ENCODE measurements around the gene OTUB2.

OTUB2 gene

DNA sequence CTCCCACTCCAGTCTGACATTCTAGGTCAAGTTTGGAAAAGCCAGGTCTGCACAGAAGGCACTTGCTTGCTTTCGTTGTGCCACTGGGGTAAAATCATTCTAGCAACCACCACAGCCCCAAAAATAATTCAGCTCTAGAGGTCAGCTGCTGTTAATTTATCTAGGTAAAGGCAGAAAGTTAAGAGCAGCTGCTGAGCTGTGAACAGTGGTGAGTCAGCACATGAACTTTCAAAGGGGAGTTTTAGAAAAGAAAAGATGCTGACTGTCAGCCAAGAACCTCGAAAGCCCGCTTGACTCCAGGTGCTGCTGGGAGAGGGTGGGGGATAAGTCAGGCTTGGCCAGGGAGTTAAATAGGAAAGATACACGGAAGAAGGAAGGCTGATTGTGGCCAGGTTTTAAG is 16.4 kb upstream of the OTUB2 start:
- H3K27ac ChIP-seq (ENCODE audit: low read depth, low read length, severe bottlenecking), result no peak overlapping the region
- H3K9me3 ChIP-seq (ENCODE audit: control insufficient read depth, low read length), result no peaks in the 10 kb centered on the region
- peaks cover 8% of the 10 kb centered on the region for H3K4me1 ChIP-seq (ENCODE audit: control insufficient read depth, insufficient read depth, low read length, poor library complexity, severe bottlenecking)
- no peaks in the 10 kb centered on the region for H3K36me3 ChIP-seq (ENCODE audit: control insufficient read depth, insufficient read depth, low read length)
- WGBS, 2 experiments (ENCODE audit: insufficient coverage in 2 of 2), result 49 to 61% methylated on average over 3 of the region's 4 CpGs
- H3K4me3 ChIP-seq (ENCODE audit: extremely low read depth, insufficient read depth, low read length, poor library complexity, severe bottlenecking), result no peak overlapping the region

DNA sequence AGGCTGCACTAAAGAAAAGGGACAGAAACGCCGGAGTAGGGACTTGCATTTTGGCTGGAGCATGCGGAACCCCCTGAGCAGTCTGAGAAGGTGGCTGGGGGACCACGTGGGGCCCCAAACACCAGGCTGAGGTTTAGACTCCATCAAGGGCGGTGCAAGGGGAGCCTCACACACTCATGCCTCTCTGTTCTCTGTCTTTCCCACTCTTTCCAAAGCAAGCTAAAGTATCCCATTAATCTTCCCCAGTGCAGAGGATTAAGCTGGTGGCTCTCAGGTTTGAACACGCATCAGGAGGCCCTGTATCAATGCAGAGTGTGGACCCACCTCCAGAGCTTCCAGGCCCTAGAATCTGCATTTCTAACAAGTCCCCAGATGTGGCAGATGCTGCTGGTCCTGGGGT is 15.5 kb upstream of the OTUB2 start:
- Histone ChIP-seq H3K4me3 (ENCODE audit: extremely low read depth, insufficient read depth, low read length, poor library complexity, severe bottlenecking) (no peak overlapping the region), H3K9me3 (ENCODE audit: control insufficient read depth, low read length) (no peaks in the 10 kb centered on the region), H3K36me3 (ENCODE audit: control insufficient read depth, insufficient read depth, low read length) (no peaks in the 10 kb centered on the region), H3K27ac (ENCODE audit: low read depth, low read length, severe bottlenecking) (no peak overlapping the region), H3K4me1 (ENCODE audit: control insufficient read depth, insufficient read depth, low read length, poor library complexity, severe bottlenecking) (peaks cover 8% of the 10 kb centered on the region)
- WGBS, 2 experiments (ENCODE audit: insufficient coverage in 2 of 2), result 81 to 92% methylated on average over 5 to 6 of the region's 6 CpGs

DNA sequence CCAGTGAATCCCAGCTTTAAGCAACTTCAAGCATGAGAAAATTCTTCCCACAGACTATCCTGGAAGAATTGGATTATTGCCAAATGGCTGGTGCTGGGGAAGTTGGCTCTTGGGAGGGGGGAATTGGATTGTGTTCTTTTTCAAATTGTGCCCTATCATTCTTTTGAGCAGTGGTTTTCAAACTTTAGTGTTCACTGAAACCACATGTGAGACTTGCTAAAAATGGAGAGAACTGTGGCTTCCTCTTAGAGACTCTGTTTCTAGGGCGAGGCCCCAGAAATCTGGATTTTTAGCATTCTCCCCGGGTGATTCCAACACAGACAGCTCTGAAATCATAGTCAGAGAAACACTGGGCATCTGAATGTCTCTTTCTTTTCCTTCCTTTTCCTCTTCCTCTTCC is 14.3 kb upstream of the OTUB2 start:
- Histone ChIP-seq H3K4me1 (ENCODE audit: control insufficient read depth, insufficient read depth, low read length, poor library complexity, severe bottlenecking) (peaks cover 8% of the 10 kb centered on the region), H3K4me3 (ENCODE audit: extremely low read depth, insufficient read depth, low read length, poor library complexity, severe bottlenecking) (no peak overlapping the region), H3K36me3 (ENCODE audit: control insufficient read depth, insufficient read depth, low read length) (no peaks in the 10 kb centered on the region), H3K27ac (ENCODE audit: low read depth, low read length, severe bottlenecking) (no peak overlapping the region), H3K9me3 (ENCODE audit: control insufficient read depth, low read length) (no peaks in the 10 kb centered on the region)
- WGBS, 2 experiments (ENCODE audit: insufficient coverage in 2 of 2), result 85 to 87% methylated on average over 2 of the region's 2 CpGs

DNA sequence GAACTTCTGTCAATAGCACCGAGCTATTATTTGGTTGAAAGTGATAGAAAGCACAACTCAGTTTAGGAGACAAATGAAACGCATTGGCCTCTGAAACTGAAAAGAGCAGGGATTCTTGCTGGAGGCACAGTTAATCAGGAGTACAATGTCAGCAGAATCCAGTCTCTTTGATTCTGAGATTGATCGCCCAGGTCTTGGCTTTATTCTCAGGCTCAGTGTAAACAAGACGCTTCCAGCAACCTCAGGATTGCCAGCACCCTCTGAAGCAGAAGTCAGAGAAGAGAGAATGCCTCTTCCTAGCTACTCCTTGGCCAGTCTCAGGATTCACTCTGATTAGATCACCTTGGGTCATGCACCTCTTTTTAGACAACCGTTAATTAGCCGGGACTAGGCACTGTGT is 11.8 kb upstream of the OTUB2 start:
- Histone ChIP-seq H3K4me3 (ENCODE audit: extremely low read depth, insufficient read depth, low read length, poor library complexity, severe bottlenecking) (no peak overlapping the region), H3K9me3 (ENCODE audit: control insufficient read depth, low read length) (no peaks in the 10 kb centered on the region), H3K4me1 (ENCODE audit: control insufficient read depth, insufficient read depth, low read length, poor library complexity, severe bottlenecking) (peaks cover 8% of the 10 kb centered on the region), H3K36me3 (ENCODE audit: control insufficient read depth, insufficient read depth, low read length) (no peaks in the 10 kb centered on the region), H3K27ac (ENCODE audit: low read depth, low read length, severe bottlenecking) (no peak overlapping the region)
- WGBS, 2 experiments (ENCODE audit: insufficient coverage in 2 of 2), result 85 to 89% methylated on average over 6 of the region's 6 CpGs

DNA sequence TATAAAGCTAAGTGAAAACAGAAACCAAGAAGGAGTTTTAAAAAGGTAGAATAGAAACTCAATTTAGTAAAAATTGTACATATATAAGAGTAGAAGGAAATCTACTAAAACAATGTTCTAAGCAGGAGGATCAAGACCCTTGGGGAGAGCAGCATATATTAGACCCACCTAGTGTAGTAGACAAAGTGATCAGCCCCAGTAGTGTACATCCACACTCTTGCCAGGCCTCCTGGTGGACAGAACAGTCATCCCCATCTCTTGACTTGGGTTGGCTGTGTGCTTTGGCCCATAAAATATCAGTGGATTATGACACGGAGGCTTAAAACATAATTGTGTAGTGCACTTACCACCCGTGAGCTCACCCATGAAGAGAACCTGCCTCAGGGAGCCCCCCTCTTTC is 10.9 kb upstream of the OTUB2 start:
- H3K4me1 ChIP-seq (ENCODE audit: control insufficient read depth, insufficient read depth, low read length, poor library complexity, severe bottlenecking), result peaks cover 5% of the 10 kb centered on the region
- H3K27ac ChIP-seq (ENCODE audit: low read depth, low read length, severe bottlenecking), result no peak overlapping the region
- H3K4me3 ChIP-seq (ENCODE audit: extremely low read depth, insufficient read depth, low read length, poor library complexity, severe bottlenecking), result no peak overlapping the region
- WGBS, 2 experiments (ENCODE audit: insufficient coverage in 2 of 2), result 94% methylated on average over 2 of the region's 2 CpGs
- no peaks in the 10 kb centered on the region for H3K36me3 ChIP-seq (ENCODE audit: control insufficient read depth, insufficient read depth, low read length)
- no peaks in the 10 kb centered on the region for H3K9me3 ChIP-seq (ENCODE audit: control insufficient read depth, low read length)

- Histone ChIP-seq H3K9me3 (ENCODE audit: control insufficient read depth, low read length) (no peaks in the 10 kb centered on the region), H3K4me3 (ENCODE audit: extremely low read depth, insufficient read depth, low read length, poor library complexity, severe bottlenecking) (no peak overlapping the region), H3K36me3 (ENCODE audit: control insufficient read depth, insufficient read depth, low read length) (no peaks in the 10 kb centered on the region), H3K4me1 (ENCODE audit: control insufficient read depth, insufficient read depth, low read length, poor library complexity, severe bottlenecking) (peaks cover 2% of the 10 kb centered on the region), H3K27ac (ENCODE audit: low read depth, low read length, severe bottlenecking) (no peak overlapping the region)
- WGBS, 2 experiments (ENCODE audit: insufficient coverage in 2 of 2), result 88 to 90% methylated on average over 7 to 8 of the region's 8 CpGs
These were observed 9.6 kb upstream of the OTUB2 start for GRCh38 chr14:94016446-94016976.

DNA sequence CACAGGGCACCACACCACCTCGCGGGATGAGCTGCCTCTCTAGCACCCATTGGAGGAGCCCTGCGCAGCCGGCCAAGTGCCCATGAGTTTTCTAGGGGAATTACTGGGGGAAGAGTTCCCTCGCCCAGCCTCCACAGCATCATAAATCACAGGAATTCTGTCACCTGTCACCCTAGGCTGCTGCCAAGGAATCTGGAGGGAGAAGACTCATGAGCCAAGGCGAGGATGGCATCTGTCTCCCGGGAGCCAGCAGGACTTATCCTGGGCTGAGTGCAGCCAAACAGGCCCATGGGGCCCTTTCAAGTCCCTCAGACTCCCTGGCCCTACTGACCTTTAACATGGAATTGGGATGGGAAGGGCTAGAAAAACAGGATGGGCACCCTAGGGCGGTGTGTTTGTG is 7.8 kb upstream of the OTUB2 start:
- Histone ChIP-seq H3K4me3 (ENCODE audit: extremely low read depth, insufficient read depth, low read length, poor library complexity, severe bottlenecking) (no peak overlapping the region), H3K27ac (ENCODE audit: low read depth, low read length, severe bottlenecking) (no peak overlapping the region), H3K36me3 (ENCODE audit: control insufficient read depth, insufficient read depth, low read length) (no peaks in the 10 kb centered on the region), H3K4me1 (ENCODE audit: control insufficient read depth, insufficient read depth, low read length, poor library complexity, severe bottlenecking) (no peaks in the 10 kb centered on the region), H3K9me3 (ENCODE audit: control insufficient read depth, low read length) (no peaks in the 10 kb centered on the region)
- 93% methylated on average over 4 to 5 of the region's 8 CpGs for WGBS, 2 experiments (ENCODE audit: insufficient coverage in 2 of 2)

GRCh38 chr14:94019329-94019728 is 6.8 kb upstream of the OTUB2 start:
- 81 to 100% methylated on average over 2 to 3 of the region's 6 CpGs for WGBS, 2 experiments (ENCODE audit: insufficient coverage in 2 of 2)
- Histone ChIP-seq H3K4me1 (ENCODE audit: control insufficient read depth, insufficient read depth, low read length, poor library complexity, severe bottlenecking) (no peaks in the 10 kb centered on the region), H3K27ac (ENCODE audit: low read depth, low read length, severe bottlenecking) (no peak overlapping the region), H3K36me3 (ENCODE audit: control insufficient read depth, insufficient read depth, low read length) (no peaks in the 10 kb centered on the region), H3K9me3 (ENCODE audit: control insufficient read depth, low read length) (no peaks in the 10 kb centered on the region), H3K4me3 (ENCODE audit: extremely low read depth, insufficient read depth, low read length, poor library complexity, severe bottlenecking) (no peak overlapping the region)

DNA sequence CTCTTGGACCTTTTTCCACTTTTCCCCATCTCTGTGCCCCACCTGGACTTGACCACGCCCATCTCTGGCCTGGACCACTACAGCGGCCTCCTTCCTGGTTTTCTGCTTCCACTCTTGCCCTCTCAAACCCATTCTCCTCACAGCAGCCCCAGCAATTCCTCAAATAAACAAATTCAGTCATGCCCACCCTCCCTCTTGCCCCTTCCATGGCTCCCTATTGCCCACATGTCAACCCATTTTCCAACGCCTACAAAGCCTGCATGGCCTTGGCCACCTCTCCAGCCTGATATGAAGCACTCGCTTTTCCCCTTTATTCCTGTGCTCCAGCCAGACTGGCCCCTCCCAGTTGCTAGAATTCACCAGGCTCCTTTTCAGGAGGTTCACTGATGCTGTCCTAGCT is 5.9 kb upstream of the OTUB2 start:
- H3K27ac ChIP-seq (ENCODE audit: low read depth, low read length, severe bottlenecking), result no peak overlapping the region
- WGBS, 2 experiments (ENCODE audit: insufficient coverage in 2 of 2), result 85 to 87% methylated on average over 3 to 4 of the region's 4 CpGs
- no peaks in the 10 kb centered on the region for H3K36me3 ChIP-seq (ENCODE audit: control insufficient read depth, insufficient read depth, low read length)
- no peaks in the 10 kb centered on the region for H3K9me3 ChIP-seq (ENCODE audit: control insufficient read depth, low read length)
- H3K4me1 ChIP-seq (ENCODE audit: control insufficient read depth, insufficient read depth, low read length, poor library complexity, severe bottlenecking), result no peaks in the 10 kb centered on the region
- no peak overlapping the region for H3K4me3 ChIP-seq (ENCODE audit: extremely low read depth, insufficient read depth, low read length, poor library complexity, severe bottlenecking)

- no peaks in the 10 kb centered on the region for H3K36me3 ChIP-seq (ENCODE audit: control insufficient read depth, insufficient read depth, low read length)
- H3K4me3 ChIP-seq (ENCODE audit: extremely low read depth, insufficient read depth, low read length, poor library complexity, severe bottlenecking), result no peak overlapping the region
- H3K27ac ChIP-seq (ENCODE audit: low read depth, low read length, severe bottlenecking), result no peak overlapping the region
- no peaks in the 10 kb centered on the region for H3K9me3 ChIP-seq (ENCODE audit: control insufficient read depth, low read length)
- H3K4me1 ChIP-seq (ENCODE audit: control insufficient read depth, insufficient read depth, low read length, poor library complexity, severe bottlenecking), result no peaks in the 10 kb centered on the region
- 82% methylated on average over 2 of the region's 2 CpGs; no CpG with 5 or more reads in 1 of the 2 experiments for WGBS, 2 experiments (ENCODE audit: insufficient coverage in 2 of 2)
These were observed 5.1 kb upstream of the OTUB2 start for GRCh38 chr14:94021001-94021400.

GRCh38 chr14:94021416-94022157 is 4.6 kb upstream of the OTUB2 start:
- no peak overlapping the region for H3K4me3 ChIP-seq (ENCODE audit: extremely low read depth, insufficient read depth, low read length, poor library complexity, severe bottlenecking)

More at GRCh38 chr14:94021416-94022157, 4.6 kb upstream of the OTUB2 start:
- 85 to 88% methylated on average over 9 of the region's 10 CpGs for WGBS, 2 experiments (ENCODE audit: insufficient coverage in 2 of 2)
- Histone ChIP-seq H3K4me1 (ENCODE audit: control insufficient read depth, insufficient read depth, low read length, poor library complexity, severe bottlenecking) (no peaks in the 10 kb centered on the region), H3K36me3 (ENCODE audit: control insufficient read depth, insufficient read depth, low read length) (no peaks in the 10 kb centered on the region), H3K9me3 (ENCODE audit: control insufficient read depth, low read length) (no peaks in the 10 kb centered on the region), H3K27ac (ENCODE audit: low read depth, low read length, severe bottlenecking) (no peak overlapping the region)

All from mesodermal cell (in vitro differentiated cells).